HepG2 (cell line): ENCODE measurements around the gene C1QTNF6. TPM values are rescaled to one million over a fixed set of nuclear protein-coding genes. Genes with fewer than 3 reads are reported as not detected.

Experiments
- ADNP ChIP-seq: sonication (generic); formaldehyde crosslinking; IDR thresholded peaks from 2 replicates; pipeline ENCODE4 v1.4.0; 2020; ENCODE audit warnings: missing genetic modification reagents
- CTCF ChIP-seq: sonication (generic); formaldehyde crosslinking; IDR thresholded peaks from 2 replicates; pipeline ENCODE4 v1.5.0; 2020; ENCODE audit warnings: mild to moderate bottlenecking, missing genetic modification reagents, moderate library complexity
- HOXA3 ChIP-seq: sonication (generic); formaldehyde crosslinking; IDR thresholded peaks from 2 replicates; pipeline ENCODE4 v1.5.0; 2020; ENCODE audit warnings: missing genetic modification reagents
- KIAA2018 ChIP-seq: sonication (generic); formaldehyde crosslinking; IDR thresholded peaks from 2 replicates; pipeline ENCODE4 v1.5.0; 2020; ENCODE audit warnings: mild to moderate bottlenecking, missing genetic modification reagents, borderline replicate concordance
- MIXL1 ChIP-seq: IDR thresholded peaks from 2 replicates; pipeline ENCODE4 v1.6.1; 2016
- MNT ChIP-seq: fragments of 450-650 bp; IDR thresholded peaks from 2 replicates; pipeline ENCODE4 v1.6.1; 2016
- PAWR ChIP-seq: sonication (generic); formaldehyde crosslinking; IDR thresholded peaks from 2 replicates; pipeline ENCODE4 v1.4.0; 2020; ENCODE audit warnings: missing genetic modification reagents, mild to moderate bottlenecking, borderline replicate concordance
- PRMT3 ChIP-seq: sonication (generic); formaldehyde crosslinking; IDR thresholded peaks from 2 replicates; pipeline ENCODE4 v1.8.1; 2022; ENCODE audit warnings: low read depth, mild to moderate bottlenecking, moderate library complexity, missing genetic modification reagents, borderline replicate concordance
- REL ChIP-seq: sonication (generic); formaldehyde crosslinking; conservative IDR thresholded peaks from 2 replicates; pipeline ENCODE4 v1.8.0; 2022; ENCODE audit warnings: mild to moderate bottlenecking, missing genetic modification reagents, moderate library complexity
- SRSF4 ChIP-seq: fragments of 200-400 bp; formaldehyde crosslinking; IDR thresholded peaks from one replicate; pipeline ENCODE4 v1.6.1; 2018; ENCODE audit warnings: mild to moderate bottlenecking, low read depth, low read length, moderate library complexity; ENCODE audit not compliant: poor library complexity, severe bottlenecking
- SYNCRIP ChIP-seq: fragments of 200-400 bp; formaldehyde crosslinking; IDR thresholded peaks from 2 replicates; pipeline ENCODE4 v1.6.1; 2018; ENCODE audit warnings: mild to moderate bottlenecking, low read depth, low read length; ENCODE audit not compliant: insufficient read depth
- ZKSCAN8 ChIP-seq: IDR thresholded peaks from 2 replicates; pipeline ENCODE4 v1.6.1; 2016; ENCODE audit warnings: borderline replicate concordance, missing genetic modification reagents, missing compliant biosample characterization
- ZMYM3 ChIP-seq: sonication (generic); formaldehyde crosslinking; IDR thresholded peaks from 2 replicates; pipeline ENCODE4 v1.5.1; 2020; ENCODE audit warnings: mild to moderate bottlenecking, missing genetic modification reagents
- ZNF18 ChIP-seq: sonication (generic); formaldehyde crosslinking; IDR thresholded peaks from 2 replicates; pipeline ENCODE4 v1.8.0; 2022; ENCODE audit warnings: mild to moderate bottlenecking, missing genetic modification reagents; ENCODE audit not compliant: insufficient replicate concordance
- ZNF639 ChIP-seq: conservative IDR thresholded peaks from 2 replicates; pipeline ENCODE4 v1.6.1; 2018; ENCODE audit warnings: missing genetic modification reagents
- ZNF678 ChIP-seq: sonication (generic); formaldehyde crosslinking; IDR thresholded peaks from 2 replicates; pipeline ENCODE4 v1.4.0; 2020; ENCODE audit warnings: mild to moderate bottlenecking, missing genetic modification reagents
- polyA plus RNA-seq, 8 experiments: library from polyadenylated mRNA; depleted of rRNA in 3 of 8; stranded (reverse) in 7 of 8; unstranded in 1 of 8; fragments of >200 nt; fragmentation: Illumina TruSeq in 4 of 8; extraction: Trizol in 4 of 8; gene quantifications; 2 replicates each; pipeline versions ENCODE4 v1.2.1 to v1.2.3, GENCODE V29; 2011 to 2016; ENCODE audit warnings: low read depth in 4 of 8, missing spikeins in 1 of 8, mixed read lengths in 1 of 8; ENCODE audit not compliant: insufficient read depth in 1 of 8
- total RNA-seq, 5 experiments: library from RNA; depleted of rRNA; stranded (reverse); fragments of >200 nt; fragmentation: Illumina TruSeq; extraction: Trizol; gene quantifications; 2 replicates each; pipeline ENCODE4 v1.2.3, GENCODE V29; 2016; ENCODE audit warnings: low read depth in 1 of 5

Gene C1QTNF6
- total and polyA plus RNA-seq, 2 of the 13 experiments (the other 11 are each of a cell fraction or from before 2014, with no cell fraction given) = 2.7 to 6.9 TPM

- no peak for TF ChIP-seq KIAA2018 (CRISPR knock-in tag)
- TF ChIP-seq ZKSCAN8 (CRISPR knock-in tag) = peak; percentile 73; the same call in 1 of the 2 replicates
- no peak for TF ChIP-seq SRSF4
- TF ChIP-seq MNT = no peak
- no peak for TF ChIP-seq ADNP
- no peak for TF ChIP-seq ZNF678 (CRISPR knock-in tag)
- no peak for TF ChIP-seq HOXA3 (CRISPR knock-in tag)
- TF ChIP-seq ZMYM3 (CRISPR knock-in tag) = peak; percentile 75
- peak; percentile 96 for TF ChIP-seq CTCF (CRISPR knock-in tag)
- TF ChIP-seq SYNCRIP = no peak
- TF ChIP-seq MIXL1 (CRISPR knock-in tag) = no peak
- TF ChIP-seq PRMT3 (CRISPR knock-in tag) = no peak
- TF ChIP-seq REL (CRISPR knock-in tag) = no peak
- TF ChIP-seq ZNF639 = no peak
- TF ChIP-seq PAWR (CRISPR knock-in tag) = no peak
- no peak for TF ChIP-seq ZNF18
Measured at GRCh38 chr22:37166675-37167066, 21.4 kb downstream of the C1QTNF6 start (continued).
